Hindlimb muscle (tissue), 1 donor: Measurements from ENCODE around the gene GLT6D1. TPM values are rescaled to one million over a fixed set of nuclear protein-coding genes. Genes with fewer than 3 reads are reported as not detected.

Source experiments
- DNase-seq: peaks from one replicate; pipeline ENCODE4 v3.0.0-alpha.2; 2013
- polyA plus RNA-seq: library from polyadenylated mRNA; unstranded; fragments of 120-200 nt; gene quantifications from one replicate; pipeline ENCODE4 v1.2.1, GENCODE V29; 2013; ENCODE audit not compliant: insufficient read length

Gene GLT6D1
- polyA plus RNA-seq, 1 donor: not detected

GRCh38 chr9:135584371-135584770 is 55.0 kb downstream of the GLT6D1 start:
- no peak for DNase-seq

- no peak for DNase-seq
These were observed 55.7 kb downstream of the GLT6D1 start for GRCh38 chr9:135583688-135584011.

- DNase-seq: no peak
These were observed 56.2 kb downstream of the GLT6D1 start for GRCh38 chr9:135582966-135583687.

GRCh38 chr9:135582541-135582940 is 56.8 kb downstream of the GLT6D1 start:
- DNase-seq: no peak

DNA sequence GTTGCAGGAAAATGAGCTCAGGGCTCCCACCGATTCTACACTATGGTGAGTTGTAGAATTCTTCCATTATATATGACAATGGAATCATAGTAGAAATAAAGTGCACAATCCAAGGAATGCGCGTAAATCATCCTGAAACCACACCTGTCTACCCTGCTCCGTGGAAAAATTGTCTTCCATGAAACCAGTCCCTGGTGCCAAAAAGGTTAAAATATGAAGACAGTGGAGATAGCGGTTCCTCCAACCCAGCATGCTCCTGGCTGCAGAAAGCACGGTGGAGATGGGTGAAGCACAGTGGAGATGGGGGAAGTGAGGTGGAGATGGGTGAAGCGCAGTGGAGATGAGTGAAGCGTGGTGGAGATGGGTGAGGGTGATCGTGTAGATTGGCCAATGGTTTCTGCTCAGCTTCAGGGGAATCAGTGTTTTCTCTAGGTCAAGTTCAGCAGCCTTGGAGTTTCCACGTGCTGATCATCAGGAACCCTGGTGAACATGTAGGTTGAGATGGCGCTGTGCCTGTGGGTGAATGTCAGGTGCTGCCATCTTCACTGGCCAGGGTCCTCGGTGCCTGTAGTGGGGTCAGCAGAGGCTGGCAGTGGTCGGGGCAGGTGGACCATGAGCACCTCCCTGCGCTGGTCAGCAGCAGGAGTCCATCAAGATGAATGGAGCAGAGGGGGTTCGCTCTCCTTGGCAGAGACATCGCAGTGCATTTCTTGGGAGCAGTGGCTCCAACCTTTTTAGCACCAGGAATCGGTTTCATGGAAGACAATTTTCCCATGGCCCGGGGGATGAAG is 57.5 kb downstream of the GLT6D1 start:
- no peak for DNase-seq

GRCh38 chr9:135580664-135581380 is 58.5 kb downstream of the GLT6D1 start:
- DNase-seq: no peak

DNA sequence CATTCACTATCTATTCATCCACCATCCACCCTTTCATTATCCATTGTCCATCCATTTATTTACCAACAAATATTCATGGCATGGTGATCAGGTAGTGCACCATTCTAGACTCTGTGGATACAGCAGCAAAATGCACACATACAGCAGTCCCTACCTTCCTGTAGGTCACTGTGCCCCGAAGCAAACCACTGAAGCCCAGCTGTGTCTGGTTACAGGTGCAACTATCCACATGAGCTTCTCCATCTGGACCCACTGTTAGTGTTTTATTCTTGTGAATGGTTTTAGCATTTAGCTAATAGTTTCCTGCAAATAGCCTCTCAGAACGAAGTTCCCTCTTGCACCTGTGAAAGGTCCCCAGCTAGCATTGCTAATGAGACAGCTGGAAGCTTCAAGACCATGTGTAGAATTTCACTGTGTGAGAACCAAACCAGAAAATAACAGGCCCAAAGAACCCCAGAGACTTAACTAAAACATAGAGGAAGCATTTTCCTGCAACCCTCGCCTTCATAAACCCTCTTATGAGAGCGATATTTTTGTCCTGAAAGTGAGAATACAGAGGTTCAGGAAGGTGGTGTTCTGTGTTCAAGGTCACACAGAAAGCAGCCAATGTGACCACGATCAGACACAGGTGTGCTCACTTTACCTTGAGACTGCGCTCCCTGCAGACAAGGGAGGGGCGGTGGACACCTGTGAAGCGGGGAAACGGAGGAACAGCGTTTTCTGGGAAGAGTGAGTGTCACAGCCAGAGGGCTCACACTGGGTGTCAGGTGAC is 59.3 kb downstream of the GLT6D1 start:
- no peak for DNase-seq

DNA sequence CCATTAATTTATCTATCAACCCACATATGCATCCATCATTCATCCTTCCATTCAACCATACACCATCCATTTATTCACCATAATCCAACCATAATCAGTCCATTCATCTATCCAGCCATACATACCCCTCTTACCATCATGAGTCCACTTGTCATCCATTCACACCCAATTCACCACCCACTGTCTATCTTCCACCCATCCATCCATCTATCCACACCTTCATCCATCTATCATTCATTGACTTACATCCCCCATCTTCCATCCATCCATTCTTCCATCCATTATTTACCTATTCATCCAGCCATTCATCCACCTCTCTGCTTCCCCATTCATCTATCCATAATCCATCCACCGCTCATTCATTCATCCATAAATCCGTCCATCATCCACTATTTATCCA is 60.0 kb downstream of the GLT6D1 start:
- DNase-seq: no peak

DNA sequence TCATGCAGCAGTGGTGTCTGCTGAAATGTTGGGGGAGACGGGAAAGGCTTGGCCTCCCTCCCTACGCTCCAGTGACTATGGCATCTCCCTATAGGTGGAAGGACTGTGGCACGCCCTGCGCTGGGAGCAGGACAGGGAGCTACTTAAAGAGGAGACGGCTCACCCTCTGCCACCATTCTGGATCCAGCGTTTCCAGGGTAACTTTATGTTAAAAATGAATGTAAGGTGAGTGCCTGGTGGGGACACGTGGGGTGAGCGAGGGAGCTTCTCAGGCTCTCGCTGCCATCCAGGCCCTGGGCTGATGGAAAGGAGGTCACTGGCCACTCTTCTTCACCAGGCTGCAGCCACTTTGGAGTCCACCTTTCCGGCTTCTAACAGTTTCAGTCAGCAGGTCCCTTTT is 62.1 kb downstream of the GLT6D1 start:
- DNase-seq: no peak

DNA sequence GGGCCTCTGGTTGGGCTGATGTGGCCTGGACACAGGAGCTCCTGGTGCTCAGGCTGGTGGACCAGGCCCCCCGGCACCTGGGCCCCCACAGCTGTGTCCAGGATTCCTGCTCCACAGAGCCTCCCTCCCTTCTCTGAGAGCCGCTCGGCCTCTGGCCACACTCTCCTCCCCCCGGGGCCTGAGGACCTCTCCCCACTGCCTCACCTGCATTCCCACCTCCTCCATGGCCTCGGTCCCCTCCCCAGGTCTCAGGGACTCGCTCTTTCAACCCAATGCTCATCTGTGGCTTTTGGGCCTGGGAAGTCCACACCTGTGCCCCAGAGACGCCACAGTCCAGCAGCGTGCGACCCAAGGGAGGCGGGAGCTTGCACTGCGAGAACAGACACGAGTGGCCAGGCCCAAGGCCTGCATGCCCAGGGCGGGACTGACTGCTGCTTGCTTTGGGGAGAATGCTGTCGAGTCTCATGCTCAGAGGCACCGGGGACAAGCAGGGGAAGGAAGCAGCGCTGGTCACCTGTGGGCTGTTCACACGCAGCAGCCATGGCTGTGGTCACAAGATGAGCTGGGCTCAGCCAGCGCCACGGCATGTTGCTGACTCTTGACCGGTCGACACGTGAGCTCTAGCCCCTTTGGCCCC is 63.2 kb downstream of the GLT6D1 start:
- no peak for DNase-seq

DNA sequence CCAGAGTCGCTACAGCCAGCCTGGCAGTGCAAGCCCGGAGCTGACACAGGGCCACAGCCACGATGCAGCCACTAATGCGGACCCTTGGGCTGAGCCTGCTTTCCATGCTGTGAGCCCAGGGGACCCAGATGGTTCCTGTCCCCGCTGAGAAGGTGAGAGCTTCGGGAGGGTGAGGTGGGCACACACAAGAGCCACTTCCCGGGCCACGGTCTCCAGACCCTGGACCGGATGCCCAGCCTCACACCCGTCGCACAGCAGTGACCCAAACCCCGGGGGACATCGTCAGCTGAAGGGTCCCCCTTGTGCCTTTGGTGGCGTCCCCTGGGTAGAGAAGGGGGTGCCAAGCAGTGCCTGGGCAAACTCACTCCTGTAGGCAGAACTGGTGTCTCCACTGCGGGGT is 64.4 kb downstream of the GLT6D1 start:
- DNase-seq: no peak

GRCh38 chr9:135574331-135574730 is 65.0 kb downstream of the GLT6D1 start:
- DNase-seq: no peak

Other genes starting within 250 kb of the GLT6D1 start
- gene PPP1R26, start 159.8 kb downstream of the GLT6D1 start, polyA plus RNA-seq: 14.3 TPM
- 38.3 TPM for gene MRPS2, start 138.9 kb downstream of the GLT6D1 start, polyA plus RNA-seq
- not detected for gene LCN1, start 118.1 kb downstream of the GLT6D1 start, polyA plus RNA-seq
- not detected for gene OBP2A, start 93.4 kb downstream of the GLT6D1 start, polyA plus RNA-seq
- not detected for gene PAEP, start 77.8 kb downstream of the GLT6D1 start, polyA plus RNA-seq
- gene LCN9, start 23.8 kb upstream of the GLT6D1 start, polyA plus RNA-seq: not detected
- gene SOHLH1, start 59.9 kb upstream of the GLT6D1 start, polyA plus RNA-seq: 0.13 TPM
- gene KCNT1, start 62.6 kb upstream of the GLT6D1 start, polyA plus RNA-seq: 16.8 TPM